Measurements from ENCODE around the gene PHEX. TPM values are rescaled to one million over a fixed set of nuclear protein-coding genes. Genes with fewer than 3 reads are reported as not detected.

PHEX gene
- total RNA-seq, 2 donors from 2014 or later = 0.32 to 0.91 TPM

DNA sequence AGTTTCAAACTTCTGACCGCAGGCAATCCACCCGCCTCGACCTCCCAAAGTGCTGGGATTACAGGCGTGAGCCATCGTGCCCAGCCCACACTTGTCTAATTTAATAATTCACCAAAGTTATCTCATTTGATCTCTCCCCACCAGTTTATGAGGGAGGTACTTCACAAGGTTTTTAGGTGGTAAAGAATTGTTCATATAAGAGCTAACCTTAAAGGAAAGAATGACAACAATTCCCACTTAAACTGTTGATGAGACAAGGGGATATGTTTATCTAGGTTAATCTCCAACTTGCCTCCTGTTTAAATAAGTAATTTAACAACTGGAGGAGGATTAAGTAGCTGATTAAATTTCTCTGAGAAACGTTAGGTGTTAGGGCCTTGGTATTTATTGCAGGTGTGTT, 123.0 kb downstream of the PHEX start:
- Mint-ChIP-seq H3K4me3 (no peak overlapping the region), H3K4me1 (peaks cover 2% of the 10 kb centered on the region), H3K27me3 (no peaks in the 10 kb centered on the region), H3K27ac (no peak overlapping the region), H3K36me3 (ENCODE audit: low read depth) (peaks cover 3% of the 10 kb centered on the region)
- no peaks in the 10 kb centered on the region for H3K9me3 ChIP-seq (ENCODE audit: control insufficient read depth, low read length, poor library complexity, severe bottlenecking)
- DNase-seq (no peak), ATAC-seq (no peak)

DNA sequence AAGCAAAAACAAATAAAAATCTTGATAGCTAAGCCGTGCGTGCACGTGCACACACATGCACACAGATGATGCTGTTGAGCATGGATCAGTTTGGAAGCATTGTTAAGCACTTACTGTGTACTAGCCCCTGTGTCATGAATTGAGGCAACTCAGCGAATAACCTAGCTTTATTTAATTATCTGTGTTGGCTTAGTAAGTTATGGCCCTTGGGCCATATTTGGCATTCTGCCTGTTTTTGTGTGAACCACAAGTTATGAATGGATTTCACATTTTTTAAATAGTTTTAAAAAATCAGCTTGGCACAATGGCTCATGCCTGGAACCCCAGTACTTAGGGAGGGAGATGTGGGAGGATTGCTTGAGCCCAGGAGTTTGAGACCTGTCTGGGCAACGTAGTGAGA, 126.9 kb downstream of the PHEX start:
- no peak overlapping the region for H3K4me3 Mint-ChIP-seq
- no peaks in the 10 kb centered on the region for H3K9me3 ChIP-seq (ENCODE audit: control insufficient read depth, low read length, poor library complexity, severe bottlenecking)
- no peaks in the 10 kb centered on the region for H3K36me3 Mint-ChIP-seq (ENCODE audit: low read depth)
- H3K27ac Mint-ChIP-seq = no peak overlapping the region
- H3K4me1 Mint-ChIP-seq = no peaks in the 10 kb centered on the region
- no peak for DNase-seq
- ATAC-seq = no peak
- no peaks in the 10 kb centered on the region for H3K27me3 Mint-ChIP-seq

DNA sequence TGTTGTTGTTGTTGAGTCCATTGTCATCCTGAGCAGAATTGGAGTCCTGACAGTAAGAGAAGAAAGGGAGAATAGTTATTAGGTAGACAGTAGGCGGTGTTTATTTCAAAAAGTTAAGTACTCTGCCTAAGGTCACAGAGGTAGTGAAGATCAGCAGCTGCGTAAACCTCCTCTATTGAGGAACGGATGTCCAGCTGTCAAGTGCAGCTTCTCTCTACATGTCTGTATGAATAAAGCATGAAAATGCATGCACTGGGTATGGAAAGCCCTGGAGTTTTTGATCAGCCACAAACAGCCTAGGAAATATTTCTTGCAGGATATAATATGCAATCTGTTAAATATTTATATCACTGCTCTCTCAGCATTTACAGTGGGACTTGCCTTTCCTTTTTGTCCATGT, 131.2 kb downstream of the PHEX start:
- Mint-ChIP-seq H3K36me3 (ENCODE audit: low read depth) (no peaks in the 10 kb centered on the region), H3K4me1 (no peaks in the 10 kb centered on the region), H3K4me3 (no peak overlapping the region), H3K27ac (no peak overlapping the region), H3K27me3 (peaks cover 7% of the 10 kb centered on the region)
- no peak for DNase-seq
- H3K9me3 ChIP-seq (ENCODE audit: control insufficient read depth, low read length, poor library complexity, severe bottlenecking) = no peaks in the 10 kb centered on the region
- ATAC-seq = no peak

DNA sequence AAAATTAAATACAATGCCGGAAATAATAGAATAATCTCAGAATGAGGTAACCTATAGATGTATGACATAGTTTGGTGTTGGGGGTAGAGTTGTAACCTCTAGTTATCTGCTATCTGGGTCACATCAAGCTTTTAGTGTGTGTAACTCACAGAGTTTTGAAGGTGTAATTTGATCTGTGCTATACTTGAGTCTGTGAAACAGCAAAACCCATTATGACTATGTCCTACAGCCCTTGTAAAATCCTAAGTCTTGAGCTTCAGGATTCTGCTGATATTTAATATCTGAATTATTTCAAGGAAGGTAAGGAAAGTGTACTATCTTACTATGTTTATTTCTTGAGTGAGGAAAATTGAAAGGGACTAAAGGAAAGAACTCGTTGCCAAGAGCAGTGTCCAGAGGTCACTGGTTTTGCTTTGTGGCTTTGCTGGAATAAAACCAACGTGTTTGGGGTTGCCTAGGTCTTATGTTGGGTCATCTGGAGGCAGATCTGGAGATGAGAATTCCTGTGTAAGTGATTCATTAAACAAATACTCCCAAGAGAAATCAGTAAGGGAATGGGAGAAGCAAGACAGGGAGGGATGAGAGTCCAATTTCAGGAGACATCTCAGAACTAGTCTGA, 132.8 kb downstream of the PHEX start:
- no peak overlapping the region for H3K4me3 Mint-ChIP-seq
- no peak for ATAC-seq
- H3K27me3 Mint-ChIP-seq = peaks cover 7% of the 10 kb centered on the region
- H3K36me3 Mint-ChIP-seq (ENCODE audit: low read depth) = no peaks in the 10 kb centered on the region
- DNase-seq = no peak
- H3K4me1 Mint-ChIP-seq = no peaks in the 10 kb centered on the region
- no peak overlapping the region for H3K27ac Mint-ChIP-seq
- no peaks in the 10 kb centered on the region for H3K9me3 ChIP-seq (ENCODE audit: control insufficient read depth, low read length, poor library complexity, severe bottlenecking)

DNA sequence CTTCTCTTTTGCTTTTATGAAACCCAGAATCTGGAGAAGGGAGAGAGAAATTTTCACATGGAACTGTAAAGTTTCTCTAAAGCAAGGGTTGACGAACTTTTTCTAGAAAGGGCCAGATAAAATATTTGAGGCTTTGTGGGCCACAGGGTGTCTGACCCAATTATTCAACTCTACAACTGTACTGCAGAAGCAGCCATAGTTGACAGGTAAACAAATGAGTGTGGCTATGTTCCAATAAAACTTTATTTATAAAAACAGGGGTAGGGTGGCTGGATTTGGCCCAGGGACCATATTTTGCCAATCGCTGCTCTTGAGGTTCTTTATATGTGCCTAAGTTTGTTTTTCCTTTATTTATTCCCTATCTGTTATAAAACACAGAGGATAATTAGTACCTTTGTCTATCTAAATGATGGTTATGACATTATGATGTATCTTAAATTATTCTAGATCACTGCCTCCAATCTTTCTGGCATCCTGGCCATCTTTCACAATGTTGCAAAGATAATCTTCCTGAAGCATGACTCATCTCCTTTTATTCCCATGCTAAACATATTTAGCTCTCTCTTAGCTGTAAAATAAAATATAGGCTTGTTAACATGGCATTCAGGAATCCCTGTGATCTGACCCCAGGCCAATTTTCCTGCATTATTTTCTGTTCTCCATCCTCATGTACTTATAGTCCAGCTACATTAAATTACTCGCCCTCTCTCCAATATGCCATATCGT, 133.8 kb downstream of the PHEX start:
- ATAC-seq = no peak
- Mint-ChIP-seq H3K36me3 (ENCODE audit: low read depth) (no peaks in the 10 kb centered on the region), H3K27ac (no peak overlapping the region), H3K4me3 (no peak overlapping the region), H3K27me3 (peaks cover 7% of the 10 kb centered on the region), H3K4me1 (no peaks in the 10 kb centered on the region)
- no peaks in the 10 kb centered on the region for H3K9me3 ChIP-seq (ENCODE audit: control insufficient read depth, low read length, poor library complexity, severe bottlenecking)
- no peak for DNase-seq

DNA sequence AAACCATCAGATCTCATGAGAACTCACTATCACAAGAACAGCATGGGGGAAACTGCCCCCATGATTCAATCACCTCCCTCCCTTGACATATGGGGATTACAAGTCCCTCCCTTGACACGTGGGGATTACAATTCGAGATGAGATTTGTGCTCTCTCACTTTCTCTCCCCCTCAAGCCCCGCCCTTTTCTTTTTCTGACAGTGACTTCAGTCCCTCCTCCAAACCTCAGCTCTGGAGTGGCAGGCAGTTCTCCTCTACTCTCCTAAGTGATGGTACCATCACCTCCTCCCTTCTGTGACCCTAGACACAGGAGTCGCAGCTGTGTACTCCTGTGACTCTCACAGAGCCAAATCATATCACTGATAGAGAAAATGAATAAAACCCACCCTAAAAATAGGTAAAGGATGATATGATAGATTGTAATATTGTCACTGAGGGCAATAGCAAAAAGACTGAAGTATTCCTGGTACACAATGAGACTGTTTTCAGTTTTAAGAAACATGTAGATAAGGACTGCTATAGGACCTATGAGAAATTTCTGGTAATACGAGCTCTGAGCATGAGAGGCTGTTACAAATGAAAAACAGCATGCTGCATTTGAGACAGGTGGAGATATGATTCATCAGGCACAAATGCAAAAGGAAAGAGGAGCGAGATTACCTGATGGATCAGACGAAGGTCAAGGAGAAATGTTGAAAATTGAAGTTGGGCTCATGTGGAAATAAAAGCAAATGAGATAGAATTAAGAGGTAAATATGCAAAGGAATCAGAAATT, 139.3 kb downstream of the PHEX start:
- Mint-ChIP-seq H3K27ac (no peak overlapping the region), H3K27me3 (peaks cover 5% of the 10 kb centered on the region), H3K4me3 (no peak overlapping the region), H3K4me1 (peaks cover 2% of the 10 kb centered on the region), H3K36me3 (ENCODE audit: low read depth) (no peaks in the 10 kb centered on the region)
- DNase-seq = no peak
- no peak for ATAC-seq
- H3K9me3 ChIP-seq (ENCODE audit: control insufficient read depth, low read length, poor library complexity, severe bottlenecking) = no peaks in the 10 kb centered on the region

DNA sequence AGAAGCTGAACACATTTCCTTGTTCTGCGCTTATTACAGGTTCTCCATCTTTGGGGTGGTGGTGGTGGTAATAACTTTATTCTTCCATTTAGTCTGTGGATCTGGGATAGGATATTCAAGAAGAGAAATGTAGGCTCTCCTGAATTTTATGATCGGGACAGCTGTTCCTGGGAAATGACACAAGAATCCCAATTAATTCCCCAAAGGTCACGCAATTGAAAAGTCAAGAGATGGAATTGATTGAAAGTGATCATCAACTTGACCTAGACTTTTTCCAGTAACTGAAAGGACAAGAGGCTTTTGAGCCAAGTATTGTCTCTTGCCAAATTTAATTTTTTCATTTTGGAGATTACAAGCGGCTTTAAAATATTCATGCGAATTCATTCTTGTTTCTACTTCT, 141.8 kb downstream of the PHEX start:
- H3K36me3 Mint-ChIP-seq (ENCODE audit: low read depth) = no peaks in the 10 kb centered on the region
- DNase-seq (no peak), ATAC-seq (no peak)
- no peak overlapping the region for H3K4me3 Mint-ChIP-seq
- no peaks in the 10 kb centered on the region for H3K9me3 ChIP-seq (ENCODE audit: control insufficient read depth, low read length, poor library complexity, severe bottlenecking)
- peaks cover 5% of the 10 kb centered on the region for H3K27me3 Mint-ChIP-seq
- peaks cover 2% of the 10 kb centered on the region for H3K4me1 Mint-ChIP-seq
- H3K27ac Mint-ChIP-seq = no peak overlapping the region

DNA sequence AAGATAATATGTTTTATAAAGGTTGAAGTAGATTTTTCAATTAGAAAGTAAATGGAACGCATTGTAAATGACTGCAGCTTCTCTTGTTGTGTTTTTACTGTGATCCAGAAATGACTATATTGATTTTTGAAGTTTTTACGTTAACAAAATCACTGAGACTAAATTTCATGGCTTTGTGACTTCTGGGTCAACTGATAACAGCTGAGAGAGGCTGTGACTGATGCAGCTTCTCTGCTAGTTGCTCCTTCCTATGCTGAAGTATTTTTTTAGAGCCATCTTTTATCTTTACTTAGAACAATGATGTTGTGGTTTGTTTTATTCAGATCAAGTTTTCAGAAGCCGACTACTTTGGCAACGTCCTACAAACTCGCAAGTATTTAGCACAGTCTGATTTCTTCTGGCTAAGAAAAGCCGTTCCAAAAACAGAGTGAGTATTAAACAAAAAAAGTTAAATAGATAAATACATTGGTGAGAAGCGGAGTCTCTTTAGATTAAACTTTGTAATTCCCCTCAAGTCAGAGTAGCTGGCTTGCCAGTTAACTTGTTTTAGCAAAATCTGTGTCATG, 145.9 kb downstream of the PHEX start:
- Mint-ChIP-seq H3K27me3 (no peaks in the 10 kb centered on the region), H3K27ac (no peak overlapping the region)
- ATAC-seq = no peak

DNA sequence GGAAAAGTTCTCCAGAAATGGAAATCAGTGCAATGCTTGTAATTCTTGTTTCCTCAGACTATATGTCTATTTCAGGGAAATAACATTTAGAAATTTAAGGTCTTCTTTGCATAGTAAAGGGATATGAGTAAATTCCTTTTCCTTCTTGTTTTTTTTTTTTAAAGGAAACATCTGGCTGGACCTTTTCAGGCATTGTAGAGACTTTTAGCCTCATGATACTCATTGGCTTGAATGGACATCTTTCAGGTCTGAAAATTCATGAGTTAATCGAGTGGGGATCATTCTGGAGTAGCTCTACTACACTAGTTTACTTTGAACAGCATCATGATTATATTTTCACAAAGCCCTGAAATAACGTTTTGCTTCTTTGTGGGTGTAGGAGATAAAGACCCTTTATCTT, 152.0 kb downstream of the PHEX start:
- no peaks in the 10 kb centered on the region for H3K9me3 ChIP-seq (ENCODE audit: control insufficient read depth, low read length, poor library complexity, severe bottlenecking)
- H3K36me3 Mint-ChIP-seq (ENCODE audit: low read depth) = no peaks in the 10 kb centered on the region
- ATAC-seq = no peak
- H3K27ac Mint-ChIP-seq = no peak overlapping the region
- no peak overlapping the region for H3K4me3 Mint-ChIP-seq
- no peak for DNase-seq
- H3K27me3 Mint-ChIP-seq = no peaks in the 10 kb centered on the region
- H3K4me1 Mint-ChIP-seq = no peaks in the 10 kb centered on the region

More for the DNA sequence above, 145.9 kb downstream of the PHEX start:
- Mint-ChIP-seq H3K4me1 (no peaks in the 10 kb centered on the region), H3K4me3 (no peak overlapping the region), H3K36me3 (ENCODE audit: low read depth) (no peaks in the 10 kb centered on the region)
- H3K9me3 ChIP-seq (ENCODE audit: control insufficient read depth, low read length, poor library complexity, severe bottlenecking) = no peaks in the 10 kb centered on the region
- no peak for DNase-seq

DNA sequence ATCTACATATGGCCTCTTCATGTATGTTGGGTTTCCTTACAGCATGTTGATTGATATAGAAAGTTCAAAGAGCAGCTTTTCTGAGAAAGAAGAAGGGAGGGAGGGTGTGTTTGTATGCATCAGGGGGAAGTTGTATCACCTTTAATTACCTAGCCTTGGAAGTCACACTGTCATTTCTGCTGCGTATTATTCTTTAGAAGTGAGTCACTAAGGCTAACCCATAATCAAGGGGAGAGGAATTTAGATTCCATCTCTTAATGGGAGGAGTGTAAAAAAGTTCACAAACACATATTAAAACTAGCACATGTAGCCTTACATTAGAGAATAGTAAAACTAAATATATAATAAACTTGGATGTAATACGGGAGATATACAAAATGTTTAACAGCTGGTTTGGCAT, 154.0 kb downstream of the PHEX start:
- DNase-seq (no peak), ATAC-seq (no peak)
- no peaks in the 10 kb centered on the region for H3K36me3 Mint-ChIP-seq (ENCODE audit: low read depth)
- H3K4me3 Mint-ChIP-seq = no peak overlapping the region
- H3K9me3 ChIP-seq (ENCODE audit: control insufficient read depth, low read length, poor library complexity, severe bottlenecking) = no peaks in the 10 kb centered on the region
- H3K27me3 Mint-ChIP-seq = no peaks in the 10 kb centered on the region
- H3K27ac Mint-ChIP-seq = no peak overlapping the region
- no peaks in the 10 kb centered on the region for H3K4me1 Mint-ChIP-seq

DNA sequence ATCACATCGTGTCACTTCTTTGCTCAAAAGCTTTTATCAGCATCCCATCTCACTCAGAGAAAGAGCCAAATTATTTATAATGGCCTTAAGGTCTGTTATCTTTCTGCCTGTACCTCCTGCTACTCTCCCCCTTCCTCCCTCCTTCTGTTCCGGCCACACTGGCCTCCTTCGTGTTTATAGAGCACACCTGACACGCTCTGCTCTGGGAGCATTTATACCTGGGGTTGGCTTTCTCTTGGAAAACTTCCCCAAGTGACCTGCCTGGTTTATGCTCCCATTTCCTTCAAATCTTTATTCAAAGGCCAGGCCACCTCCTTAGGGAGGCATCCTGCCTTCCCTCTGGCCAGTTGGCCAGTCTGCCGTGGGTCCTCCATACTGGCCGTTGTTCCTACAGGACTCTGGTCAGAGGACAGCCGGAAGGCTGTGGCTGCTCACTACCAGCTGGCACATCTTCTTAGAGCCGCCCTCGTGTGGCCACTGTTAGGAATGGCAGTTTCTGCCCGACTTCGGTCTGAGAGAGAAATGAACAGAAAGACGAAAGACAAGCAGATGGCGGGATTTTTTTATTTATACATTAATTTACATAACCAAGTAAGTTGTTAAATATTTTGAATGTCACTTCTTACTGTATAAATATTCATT, 160.4 kb downstream of the PHEX start:
- peak; percentile 11 to 22 (median 12) for DNase-seq
- ATAC-seq = peak; percentile 66
- Mint-ChIP-seq H3K4me3 (no peak overlapping the region), H3K4me1 (peaks cover 4% of the 10 kb centered on the region), H3K36me3 (ENCODE audit: low read depth) (no peaks in the 10 kb centered on the region), H3K27me3 (no peaks in the 10 kb centered on the region), H3K27ac (peak overlapping the region; percentile 46)
- H3K9me3 ChIP-seq (ENCODE audit: control insufficient read depth, low read length, poor library complexity, severe bottlenecking) = no peaks in the 10 kb centered on the region

DNA sequence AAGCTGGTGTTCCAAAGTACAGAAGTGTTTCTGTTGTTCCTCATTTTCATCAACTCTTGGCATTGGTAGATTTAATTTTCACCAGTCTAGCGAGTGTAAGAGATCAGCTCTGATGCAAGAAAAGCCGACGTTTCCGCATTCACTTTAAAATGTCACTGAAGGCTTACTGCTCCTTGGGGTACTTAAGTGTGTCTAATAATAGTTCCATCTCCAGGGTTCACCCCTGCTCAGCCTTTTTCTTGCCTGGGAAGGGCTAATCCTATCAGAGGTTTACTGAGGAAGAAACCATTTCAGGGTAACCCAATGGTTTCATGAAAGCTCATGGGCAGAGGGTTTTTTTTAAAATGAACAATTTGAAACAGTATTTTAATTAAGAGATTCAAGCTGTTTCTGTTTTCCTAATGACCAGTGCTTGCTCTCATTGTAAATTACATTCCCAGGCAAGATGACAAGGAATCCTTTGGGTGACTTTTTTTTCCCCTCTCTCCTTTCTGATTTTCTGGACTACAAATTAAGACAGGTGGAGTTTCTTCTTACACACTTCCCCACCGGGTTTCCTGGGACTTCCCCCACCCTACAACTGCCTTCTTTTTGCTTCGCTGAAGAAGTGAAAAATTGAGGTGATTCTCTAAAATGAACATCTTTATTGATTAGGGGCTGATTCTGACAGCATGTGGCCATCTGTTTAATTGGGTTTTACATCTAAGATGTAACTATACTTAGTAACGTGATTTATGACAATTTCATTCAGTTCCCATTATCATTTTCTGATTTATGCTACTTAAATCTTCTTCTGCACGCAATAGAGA, 161.9 kb downstream of the PHEX start:
- Mint-ChIP-seq H3K4me1 (peaks cover 4% of the 10 kb centered on the region), H3K27me3 (no peaks in the 10 kb centered on the region), H3K27ac (no peak overlapping the region), H3K36me3 (ENCODE audit: low read depth) (no peaks in the 10 kb centered on the region), H3K4me3 (no peak overlapping the region)
- ATAC-seq (no peak), DNase-seq (no peak)
- H3K9me3 ChIP-seq (ENCODE audit: control insufficient read depth, low read length, poor library complexity, severe bottlenecking) = no peaks in the 10 kb centered on the region
